NCI-H510A treated with DMSO at 0.1 percent for 48 hours (cell line): Measurements from ENCODE around the gene TBPL2.
"Not testable (repeated sequence)": the region's sequence is repeated elsewhere in the genome, so short reads cannot be mapped to it uniquely, and the experiment has no call there.

Experiments used
- DNase-seq: peaks from one replicate; lab custom pipeline; 2025; lab: John Stamatoyannopoulos, UW

TBPL2 gene

DNA sequence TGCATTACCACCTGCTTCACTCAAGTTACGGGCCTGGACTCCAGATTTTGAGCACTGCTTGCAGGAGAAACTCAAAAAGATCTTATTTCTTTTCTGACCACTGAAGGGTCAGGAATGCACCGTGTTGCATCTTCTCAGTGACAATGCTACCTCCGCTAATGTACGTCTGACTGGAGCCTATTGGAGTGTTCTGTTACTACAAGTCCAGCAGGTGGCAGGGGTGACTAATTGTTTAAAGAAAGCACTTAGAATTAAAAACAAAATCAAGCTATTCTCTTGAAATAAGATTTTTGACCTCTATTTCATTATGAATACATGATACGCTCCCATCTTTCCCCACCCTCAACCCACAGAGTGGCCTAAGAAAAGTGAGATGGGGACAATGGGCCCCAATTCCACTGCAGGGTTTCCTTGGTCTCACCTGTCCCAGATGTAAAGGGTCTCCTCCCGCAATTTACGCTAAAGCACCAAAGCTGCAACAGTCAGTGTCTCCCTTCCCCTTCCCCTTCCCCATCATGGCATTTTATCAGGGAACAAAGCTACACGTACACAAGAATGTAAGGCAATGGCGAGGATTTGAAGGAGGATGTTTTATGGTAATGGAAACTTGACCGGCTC, 2.2 kb downstream of the TBPL2 start:
- peak; percentile 54 for DNase-seq

DNA sequence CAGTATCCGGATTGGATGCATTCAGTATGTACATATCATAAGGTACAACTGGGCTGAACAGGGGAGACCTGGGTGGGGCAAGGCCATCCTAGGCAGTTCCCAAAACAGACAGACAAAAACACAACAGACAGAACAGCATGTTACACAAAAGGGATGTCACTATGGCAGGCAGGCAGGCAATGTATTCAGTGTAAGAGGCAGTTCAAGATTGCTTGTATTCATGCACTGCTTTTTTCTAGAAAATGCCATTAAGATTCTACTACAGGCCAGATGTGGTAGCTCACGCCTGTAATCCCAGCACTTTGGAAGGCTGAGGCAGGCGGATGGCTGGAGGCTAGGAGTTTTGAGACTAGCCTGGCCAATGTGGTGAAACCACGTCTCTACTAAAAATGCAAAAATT, 3.5 kb downstream of the TBPL2 start:
- DNase-seq, result no peak

DNA sequence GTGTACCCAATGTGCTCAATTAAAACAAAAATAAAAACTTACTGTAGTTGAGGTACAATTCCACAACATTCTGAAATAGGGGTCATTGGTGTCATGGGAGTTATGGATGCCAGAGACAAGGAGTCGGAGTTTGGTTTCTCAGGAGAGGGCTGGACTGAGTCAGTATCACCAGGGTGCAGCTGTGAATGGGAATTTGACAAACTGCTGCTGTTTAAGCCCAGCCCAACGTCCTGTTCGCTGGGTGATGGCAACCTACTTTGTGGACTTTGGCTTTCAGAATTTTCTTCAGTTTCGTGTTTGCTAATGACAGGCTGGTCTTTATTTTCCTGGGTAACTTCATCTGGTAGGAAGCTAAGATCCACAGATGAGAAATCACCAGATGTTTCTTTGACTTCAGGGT, 3.9 kb downstream of the TBPL2 start:
- DNase-seq, result no peak

DNA sequence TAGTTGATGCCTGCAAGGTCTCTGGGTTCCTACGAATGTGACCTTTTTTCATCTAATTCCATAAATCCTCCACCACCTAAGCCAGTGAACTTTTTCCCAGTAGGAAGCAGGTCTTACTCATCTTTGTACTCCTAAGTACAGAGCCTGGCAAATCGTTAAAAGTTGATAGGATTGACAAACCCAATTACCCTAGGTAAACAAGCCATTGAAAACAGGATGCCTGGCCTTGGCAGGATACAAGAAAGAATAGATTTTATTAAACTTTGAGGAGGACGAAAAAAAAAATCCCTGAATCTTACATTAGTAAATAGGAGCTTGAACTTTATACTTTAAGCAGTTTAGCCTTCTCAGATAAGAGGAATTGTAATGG, 5.6 kb downstream of the TBPL2 start:
- DNase-seq, result no peak

DNA sequence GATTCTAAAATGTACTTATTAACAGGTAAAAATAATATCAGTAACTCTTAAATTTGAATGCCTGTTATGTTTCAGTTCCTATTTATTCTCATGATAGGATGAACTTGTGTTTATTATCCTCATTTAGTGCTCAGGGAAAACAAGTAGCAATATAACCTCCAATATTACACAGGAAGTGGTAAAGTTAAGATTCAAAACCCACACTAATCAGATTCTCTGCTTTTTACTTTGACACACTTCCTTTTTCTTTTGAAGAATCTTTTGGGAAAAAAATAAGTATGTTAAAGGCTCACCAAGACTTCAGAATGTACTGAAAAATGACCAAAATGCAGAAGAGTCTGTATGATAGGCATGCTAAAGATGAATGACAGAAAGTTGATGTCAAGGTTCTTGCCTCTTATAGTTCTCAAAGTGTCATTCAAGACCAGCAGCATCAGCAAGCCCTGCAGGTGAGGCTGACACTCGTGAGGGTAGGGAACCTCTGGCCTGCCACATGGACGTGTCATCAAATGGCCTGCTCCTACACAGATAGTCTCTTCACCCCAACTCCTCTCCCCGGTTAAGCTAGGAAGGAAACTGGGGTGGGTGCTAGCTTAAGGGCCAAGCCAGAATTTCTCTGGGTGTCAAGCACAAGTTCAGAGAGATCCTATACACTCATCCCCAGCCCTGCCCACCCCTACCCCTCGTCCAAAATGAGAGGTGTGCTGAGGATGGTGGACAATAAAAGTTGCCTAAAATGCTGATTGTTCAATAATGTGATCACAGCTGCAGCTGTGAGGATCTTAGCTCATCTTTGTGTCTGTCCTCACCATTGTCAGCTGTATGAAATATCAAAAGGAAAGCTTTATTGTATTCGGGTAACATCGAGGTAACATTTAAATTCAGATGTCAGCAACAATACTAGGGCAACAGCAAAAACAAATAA, 6.3 kb downstream of the TBPL2 start:
- no peak for DNase-seq

DNA sequence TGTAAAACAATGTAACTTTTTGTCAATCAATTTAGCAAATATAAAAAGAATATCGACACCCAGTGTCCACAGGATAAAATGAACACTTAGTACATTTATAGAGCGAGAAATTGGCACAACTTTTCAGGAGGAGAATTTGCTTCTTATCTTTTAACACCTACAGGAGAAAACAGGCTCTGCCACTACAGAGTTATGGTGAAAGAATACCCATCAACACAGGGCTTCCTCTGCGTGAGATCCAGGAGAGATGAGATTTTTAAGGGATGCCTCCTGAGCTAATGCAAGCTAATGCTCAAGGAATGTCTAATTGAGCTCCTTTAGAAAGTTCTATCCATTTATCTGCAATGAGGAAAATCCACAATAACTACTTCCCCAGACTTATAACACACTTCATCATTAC, 7.8 kb downstream of the TBPL2 start:
- no peak for DNase-seq

DNA sequence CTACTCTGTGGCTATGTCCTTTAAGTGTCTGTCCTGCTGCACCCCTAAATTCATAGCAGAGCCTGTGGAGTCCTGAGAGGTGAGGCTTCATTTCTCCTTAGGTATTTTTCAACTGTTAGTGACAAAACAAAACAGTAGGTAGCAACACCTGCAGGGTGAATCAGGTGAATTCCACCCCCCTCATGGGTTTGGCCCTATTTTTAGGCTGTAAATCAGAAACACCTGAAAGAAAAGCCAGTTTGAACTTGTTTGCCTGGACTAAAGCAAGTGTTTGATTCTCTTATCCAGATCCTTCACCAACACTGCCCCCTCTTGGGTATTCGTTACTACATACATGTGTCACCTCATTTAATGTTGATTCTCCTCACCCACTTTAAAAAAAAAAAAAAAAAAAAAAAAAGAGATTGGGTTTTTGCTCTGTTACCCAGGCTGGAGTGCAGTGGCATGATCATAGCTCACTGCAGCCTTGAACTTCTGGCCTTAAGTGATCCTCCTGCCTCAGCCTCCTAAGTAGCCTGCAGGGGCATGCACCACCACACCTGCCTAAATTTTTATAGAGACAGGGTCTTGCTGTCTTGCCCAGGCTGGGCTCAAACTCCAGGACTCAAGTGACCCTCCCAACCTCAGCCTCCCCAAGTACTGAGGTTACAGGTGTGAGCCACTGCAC, 10.3 kb downstream of the TBPL2 start:
- peak; percentile 64 for DNase-seq

DNA sequence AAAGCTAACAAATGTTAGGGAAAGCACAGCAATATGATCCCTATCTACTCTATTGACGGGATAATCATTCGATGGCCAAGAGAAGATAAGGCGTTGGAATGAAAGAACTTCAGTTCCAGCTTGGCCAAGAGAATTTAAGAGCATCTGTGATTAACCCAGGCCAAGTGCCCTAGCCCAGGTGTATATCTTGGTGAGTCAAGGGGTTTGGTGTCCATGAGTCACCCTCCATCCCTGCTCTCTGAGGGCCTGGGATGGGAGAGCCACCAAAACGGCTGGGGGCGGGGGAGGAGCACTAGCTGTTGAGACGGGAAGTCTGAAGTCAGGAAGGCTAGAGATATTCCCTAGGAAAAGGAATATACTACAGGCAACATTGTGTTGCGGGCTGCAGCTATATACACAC, 13.0 kb downstream of the TBPL2 start:
- no peak for DNase-seq

DNA sequence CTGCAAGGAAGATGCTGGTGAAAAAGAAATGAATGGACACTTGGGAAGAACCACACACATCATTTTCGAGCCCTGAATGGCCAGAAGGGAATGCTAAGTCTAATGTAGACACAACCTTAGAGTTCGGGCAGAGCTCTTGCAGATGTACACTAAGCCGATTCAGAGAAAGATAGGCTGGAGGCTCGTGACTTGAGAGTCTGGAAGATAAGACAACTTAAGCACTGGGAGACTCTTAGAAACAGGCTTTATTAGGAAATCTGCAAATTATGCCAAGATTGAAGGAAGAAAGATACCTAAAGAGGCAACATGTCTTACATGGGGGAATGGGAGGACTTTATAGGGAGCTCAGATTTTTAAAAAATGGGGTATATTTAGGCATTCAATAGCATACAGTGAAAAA, 13.5 kb downstream of the TBPL2 start:
- DNase-seq, result no peak

DNA sequence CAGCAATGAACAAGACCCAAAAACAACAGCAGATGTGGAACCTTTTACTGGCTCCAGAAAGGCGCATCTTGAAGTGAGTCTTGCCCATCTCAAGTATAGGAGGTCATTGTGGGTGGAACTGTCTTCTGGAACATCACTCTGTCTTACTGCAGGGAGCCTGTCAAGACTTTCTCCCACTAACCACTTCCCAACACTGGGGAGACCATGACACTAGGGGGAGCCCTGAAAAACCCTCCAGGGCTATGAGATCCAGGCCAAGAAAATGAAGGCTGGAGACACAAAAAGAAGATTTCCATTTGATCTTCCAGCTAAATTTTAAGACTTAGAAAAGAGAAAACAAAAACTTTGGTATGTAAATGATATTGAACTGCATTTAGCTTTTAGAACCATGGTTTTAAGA, 15.3 kb downstream of the TBPL2 start:
- no peak for DNase-seq

DNA sequence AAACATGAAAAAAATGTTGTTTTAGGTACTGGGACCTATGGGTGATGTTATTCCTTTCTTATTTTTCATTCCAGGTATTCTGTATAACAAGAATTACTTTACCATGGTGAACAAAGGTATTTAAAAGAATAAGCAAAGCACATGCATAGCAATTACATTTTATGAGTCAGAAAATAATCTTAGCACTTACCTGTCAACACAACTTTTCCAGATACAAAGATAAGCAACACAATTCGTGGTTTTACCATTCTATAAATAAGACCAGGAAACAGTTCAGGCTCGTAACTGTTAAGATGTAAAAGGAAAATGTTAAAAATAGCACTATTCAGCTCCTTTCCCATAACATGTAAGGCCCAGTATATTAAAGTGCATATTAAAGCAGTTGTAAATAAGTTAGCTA, 16.4 kb downstream of the TBPL2 start:
- DNase-seq, result no peak

DNA sequence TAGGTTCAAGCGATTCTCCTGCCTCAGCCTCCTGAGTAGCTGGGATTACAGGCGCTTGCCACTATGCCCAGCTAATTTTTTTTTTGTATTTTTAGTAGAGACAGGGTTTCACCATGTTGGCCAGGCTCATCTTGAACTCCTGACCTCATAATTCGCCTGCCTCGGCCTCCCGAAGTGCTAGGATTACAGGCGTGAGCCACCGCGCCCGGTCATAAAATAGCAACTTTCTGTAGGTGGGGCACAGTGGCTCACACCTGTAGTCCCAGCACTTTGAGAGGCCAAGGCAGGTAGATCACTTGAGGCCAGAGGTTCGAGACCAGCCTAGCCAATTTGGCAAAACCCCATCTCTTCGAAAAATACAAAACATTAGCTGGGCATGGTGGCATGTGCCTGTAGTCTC, 18.1 kb downstream of the TBPL2 start:
- DNase-seq, result not testable (repeated sequence)

DNA sequence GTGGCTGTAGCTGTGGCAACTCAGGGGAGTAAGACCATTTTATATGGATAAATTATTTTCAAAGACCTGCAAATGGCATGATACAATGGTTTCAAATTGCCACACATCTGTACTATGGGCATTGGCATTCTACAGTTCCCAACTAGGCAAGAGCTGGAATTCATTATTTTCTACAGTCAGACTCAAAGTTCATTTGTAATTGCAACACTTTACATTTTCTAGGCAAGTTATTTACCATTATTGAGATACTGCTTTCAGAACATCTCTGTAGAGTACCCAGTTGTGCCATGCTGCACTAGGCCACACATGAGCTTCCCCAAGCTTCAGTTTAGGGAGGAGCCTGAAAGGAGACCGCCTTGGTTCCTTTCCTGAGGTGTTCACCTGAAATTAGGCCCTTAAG, 20.8 kb downstream of the TBPL2 start:
- DNase-seq, result no peak

DNA sequence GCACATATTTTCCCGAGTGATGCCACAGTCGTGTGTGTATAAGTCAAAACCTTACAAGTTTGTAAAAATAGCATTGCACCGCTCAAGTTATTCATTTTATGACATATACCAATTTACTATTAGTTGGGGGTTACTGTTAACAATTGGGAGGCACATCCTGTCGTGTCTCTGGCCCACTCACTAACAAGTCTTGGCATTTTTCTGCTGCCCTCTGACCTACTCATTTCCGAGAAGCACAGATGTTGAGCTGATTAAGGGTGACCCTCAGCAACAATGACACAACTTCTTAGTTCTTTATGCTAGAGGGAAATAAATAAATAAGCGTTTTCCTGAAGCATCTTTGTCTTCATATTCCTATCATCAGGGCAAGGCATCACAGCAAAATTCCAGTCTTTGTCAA, 22.0 kb downstream of the TBPL2 start:
- no peak for DNase-seq

DNA sequence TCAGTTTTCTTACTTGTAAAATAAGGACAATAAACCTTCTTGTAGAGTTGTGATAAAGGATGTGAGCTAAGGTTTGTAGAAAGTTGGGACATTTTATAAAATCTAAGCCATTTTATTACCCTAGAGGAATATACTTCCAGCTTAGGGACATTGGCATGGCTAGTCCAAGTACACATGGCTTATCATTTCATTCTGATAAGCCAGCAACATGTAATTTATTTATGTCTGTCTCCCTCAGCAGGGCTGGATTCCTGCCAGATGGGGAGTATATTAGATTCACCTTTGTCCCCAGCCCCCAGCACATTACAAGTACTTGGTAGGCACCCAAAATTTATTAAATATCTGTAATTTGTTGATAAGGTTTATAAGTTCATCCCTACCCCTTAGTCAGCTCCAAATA, 22.5 kb downstream of the TBPL2 start:
- DNase-seq, result no peak

DNA sequence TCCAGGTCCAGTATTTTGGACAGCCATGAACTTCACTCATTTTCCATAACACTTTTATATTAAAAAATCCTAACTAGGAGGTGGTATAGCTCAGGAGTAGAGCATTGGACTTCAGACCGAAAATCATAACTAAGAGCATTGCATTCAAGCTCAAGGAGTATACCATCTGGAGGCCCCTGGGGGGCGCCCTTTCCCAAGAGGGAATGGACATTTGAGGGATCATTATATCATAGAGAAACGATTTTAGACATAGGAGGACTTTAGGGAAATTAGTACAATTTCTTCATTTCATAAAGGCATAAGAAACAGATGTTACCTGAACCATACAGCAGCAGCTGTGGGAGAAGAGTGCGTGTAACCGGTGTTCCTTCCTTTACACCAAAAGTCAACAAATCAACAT, 23.6 kb downstream of the TBPL2 start:
- peak; percentile 7 for DNase-seq

DNA sequence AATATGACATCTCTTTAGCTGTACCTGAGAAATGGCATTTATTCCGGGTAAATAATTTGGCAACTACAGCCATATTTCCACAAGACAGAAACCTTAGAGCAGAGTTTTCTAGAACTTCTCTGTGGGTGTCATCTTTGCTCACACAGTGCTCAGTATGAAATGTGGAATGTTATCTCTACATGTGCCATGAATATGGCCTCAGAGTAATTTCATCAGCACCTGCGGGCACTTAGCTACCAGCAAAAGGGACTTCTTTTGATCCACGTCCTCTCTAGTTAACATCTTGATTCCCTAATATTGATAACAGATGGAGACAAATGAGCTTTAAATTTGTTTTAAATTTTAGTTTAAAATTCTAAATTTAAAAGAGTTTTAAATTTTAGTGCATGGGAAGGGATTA, 25.9 kb downstream of the TBPL2 start:
- no peak for DNase-seq

DNA sequence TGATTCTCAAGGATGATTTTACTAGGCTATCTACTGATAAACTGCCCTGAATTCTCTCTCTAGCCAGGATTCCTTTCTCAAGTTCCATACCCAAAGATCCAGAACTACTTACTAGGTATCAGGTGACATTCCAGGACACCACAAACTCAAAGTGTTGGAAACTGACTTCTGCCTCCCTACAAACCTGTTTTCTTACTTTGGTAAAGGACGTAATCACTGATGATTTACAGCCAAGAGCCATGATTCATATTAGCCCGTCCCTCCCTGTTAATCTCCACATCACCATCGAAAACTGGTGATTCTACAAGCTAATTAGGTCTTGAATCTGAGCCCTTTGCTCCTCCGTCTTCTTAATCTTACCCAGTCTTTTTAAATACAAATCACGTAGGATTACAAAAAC, 27.7 kb downstream of the TBPL2 start:
- no peak for DNase-seq

DNA sequence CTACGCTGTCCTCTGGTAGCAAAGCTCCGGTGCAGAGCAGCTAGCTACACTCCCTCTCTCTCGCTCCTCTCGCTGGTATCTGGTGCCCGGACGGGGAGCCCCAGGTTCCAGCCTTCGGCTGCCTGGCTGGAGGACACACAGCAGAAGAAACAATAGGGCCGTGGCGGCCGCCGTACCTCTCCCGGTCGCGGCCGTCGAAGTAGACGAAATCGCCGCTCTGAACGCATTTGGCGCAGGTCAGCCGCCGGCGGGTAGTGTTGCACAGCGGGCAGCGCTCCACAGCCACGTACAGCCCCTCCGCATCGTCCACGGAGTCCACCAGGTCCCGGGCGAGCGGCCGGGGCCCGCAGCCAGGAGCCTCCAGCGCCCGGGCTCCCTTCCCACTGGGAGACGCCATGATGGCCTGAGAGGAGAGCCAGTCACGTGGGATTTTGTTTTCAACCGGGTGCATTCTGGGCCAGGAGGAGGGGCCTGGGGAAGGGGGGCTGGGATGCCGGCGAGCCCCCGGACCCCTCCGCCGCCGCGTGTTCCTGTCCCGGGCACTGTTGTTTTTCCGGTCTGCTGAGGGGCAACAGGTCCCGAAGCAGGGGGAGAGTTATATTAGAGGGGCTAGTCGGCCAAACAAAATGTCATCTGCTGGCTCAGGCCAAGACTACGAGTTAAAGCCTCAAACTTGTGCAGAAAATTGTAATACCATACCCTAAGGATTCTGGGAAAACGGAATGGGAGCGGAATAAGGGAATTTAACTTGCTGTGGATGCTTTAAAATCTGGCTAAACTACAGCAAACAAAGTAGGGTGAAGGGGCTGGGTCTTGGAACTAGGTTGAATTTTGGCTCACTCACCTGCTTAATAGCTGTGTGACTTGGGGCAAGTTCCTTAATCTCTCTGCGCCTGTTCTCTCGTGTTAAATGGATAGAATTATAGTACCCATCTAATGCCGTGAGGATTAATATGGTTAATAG, 28.7 kb downstream of the TBPL2 start, which contains the start of gene ATG14:
Gene ATG14 (minus strand): TSS at position 405 of the 964 bp plus-strand sequence. CDS start 8 bp downstream, at position 397.
- DNase-seq, result peak; percentile 78

DNA sequence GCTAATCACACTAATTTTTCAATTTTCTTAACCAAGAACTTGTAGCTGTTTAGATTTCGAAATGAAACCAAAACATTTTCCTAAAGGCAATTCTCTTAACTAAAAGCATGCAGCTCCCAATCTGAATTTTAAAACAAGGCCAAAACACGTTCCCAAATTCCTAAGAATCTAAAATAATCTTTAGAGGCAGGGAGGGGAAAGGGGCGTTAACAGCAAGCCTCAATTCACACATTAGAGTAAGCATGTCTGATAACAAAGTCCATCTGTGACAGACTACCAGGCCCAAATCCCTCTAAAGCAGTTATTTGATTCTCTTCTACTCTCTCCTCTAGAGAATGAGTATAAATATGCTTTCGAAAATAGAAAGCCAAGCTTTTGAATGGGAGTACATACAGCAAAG, 29.5 kb downstream of the TBPL2 start:
- DNase-seq, result no peak

DNA sequence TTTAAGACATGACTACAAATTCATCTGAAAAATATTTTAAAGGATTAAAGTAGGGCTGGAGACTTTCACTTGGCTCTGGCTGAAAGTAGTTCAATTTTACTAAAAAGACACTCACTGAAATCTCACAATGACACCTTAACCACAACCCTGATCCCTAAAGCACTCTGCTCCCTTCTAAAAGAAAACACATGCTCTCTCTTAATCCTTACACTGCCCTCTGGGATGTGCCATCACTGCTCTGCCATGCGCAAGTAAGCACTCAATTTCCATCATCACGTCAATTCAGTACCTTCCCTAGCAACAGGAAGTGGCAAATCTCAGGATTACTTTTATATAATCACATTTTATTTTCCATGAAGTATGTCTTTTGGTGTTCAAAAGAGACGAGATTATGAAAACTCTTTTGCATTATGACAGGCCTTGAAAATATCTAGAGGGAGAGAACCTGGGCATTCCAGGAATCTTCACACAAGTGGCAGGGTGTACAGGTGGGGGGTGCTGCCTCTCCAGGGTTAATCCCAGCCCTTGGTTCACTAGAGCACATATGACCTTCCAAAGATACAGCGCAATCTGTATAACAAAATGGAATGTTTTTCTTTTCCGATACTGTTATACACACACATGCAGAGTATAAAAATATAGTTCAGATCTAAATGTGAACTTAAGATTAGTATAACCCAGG, 36.1 kb downstream of the TBPL2 start:
- DNase-seq, result no peak
